Liver (tissue), 9 donors: Measurements from ENCODE around the gene ECE1. TPM values are rescaled to one million over a fixed set of nuclear protein-coding genes. Genes with fewer than 3 reads are reported as not detected.
A peak's percentile ranks its signal among the peaks of the same experiment; 100 is the strongest.
"Not testable (repeated sequence)": the region's sequence is repeated elsewhere in the genome, so short reads cannot be mapped to it uniquely, and the experiment has no call there.

Experiments used
- DNase-seq: peaks from one replicate; pipeline ENCODE4 v3.0.0-alpha.2; 2017; ENCODE audit warnings: low spot score
- H3K27ac ChIP-seq, 2 donors: one replicate each; pipeline ENCODE4 v1.7.0; 2013; ENCODE audit warnings: inconsistent platforms in 2 of 2, low read length in 2 of 2, control low read depth in 1 of 2, low read depth in 1 of 2, mild to moderate bottlenecking in 1 of 2
- H3K27me3 ChIP-seq, 4 donors: one replicate each; pipeline versions ENCODE4 v1.6.1 to v1.7.0; 2013; ENCODE audit warnings: low read length in 3 of 4, inconsistent platforms in 1 of 4, mild to moderate bottlenecking in 1 of 4, moderate library complexity in 1 of 4; ENCODE audit not compliant: control insufficient read depth in 4 of 4, insufficient read depth in 4 of 4
- H3K36me3 ChIP-seq, 4 donors: one replicate each; pipeline versions ENCODE4 v1.6.1 to v1.7.0; 2013; ENCODE audit warnings: low read length in 3 of 4, mild to moderate bottlenecking in 3 of 4, low read depth in 1 of 4, moderate library complexity in 1 of 4; ENCODE audit not compliant: control insufficient read depth in 4 of 4, insufficient read depth in 3 of 4
- H3K4me1 ChIP-seq, 4 donors: one replicate each; pipeline versions ENCODE4 v1.6.1 to v1.7.0; 2013; ENCODE audit warnings: low read length in 3 of 4, mild to moderate bottlenecking in 3 of 4, moderate library complexity in 1 of 4; ENCODE audit not compliant: control insufficient read depth in 4 of 4, insufficient read depth in 4 of 4
- H3K4me3 ChIP-seq, 3 donors: one replicate each; pipeline versions ENCODE4 v1.6.1 to v1.7.0; 2013; ENCODE audit warnings: low read length in 3 of 3, control low read depth in 1 of 3, low read depth in 1 of 3, mild to moderate bottlenecking in 1 of 3
- H3K9ac ChIP-seq, 2 donors: one replicate each; pipeline ENCODE4 v1.7.0; 2013; ENCODE audit warnings: low read length in 2 of 2, mild to moderate bottlenecking in 2 of 2, moderate library complexity in 2 of 2, control low read depth in 1 of 2, low read depth in 1 of 2
- H3K9me3 ChIP-seq, 4 donors: one replicate each; pipeline versions ENCODE4 v1.6.1 to v1.7.0; 2013; ENCODE audit warnings: low read length in 3 of 4; ENCODE audit not compliant: control insufficient read depth in 4 of 4
- CTCF ChIP-seq: fragments of 150-350 bp; IDR thresholded peaks from 2 replicates; pipeline ENCODE4 v1.5.1; 2017; ENCODE audit warnings: improper control_type of control experiment, low read depth, low read length; ENCODE audit not compliant: missing input control
- EGR1 ChIP-seq, 2 donors: IDR thresholded peaks; 2 replicates each; pipeline ENCODE4 v1.6.1; 2016 to 2018; ENCODE audit warnings: antibody characterized with exemption in 2 of 2, low read depth in 2 of 2
- FOXA1 ChIP-seq: IDR thresholded peaks from 2 replicates; pipeline ENCODE4 v1.6.1; 2016; ENCODE audit warnings: antibody characterized with exemption
- GABPA ChIP-seq, 2 donors: IDR thresholded peaks in 1 of 2; conservative IDR thresholded peaks in 1 of 2; 2 replicates each; pipeline ENCODE4 v1.6.1; 2016; ENCODE audit warnings: antibody characterized with exemption in 2 of 2, mild to moderate bottlenecking in 1 of 2, moderate library complexity in 1 of 2
- HNF4A ChIP-seq, 2 donors: conservative IDR thresholded peaks; 2 replicates each; pipeline ENCODE4 v1.6.1; 2016; ENCODE audit warnings: antibody characterized with exemption in 2 of 2, mild to moderate bottlenecking in 2 of 2
- HNF4G ChIP-seq: IDR thresholded peaks from 2 replicates; pipeline ENCODE4 v1.6.1; 2016; ENCODE audit warnings: antibody characterized with exemption
- JUND ChIP-seq, 2 donors: IDR thresholded peaks; 2 replicates each; pipeline ENCODE4 v1.6.1; 2016; ENCODE audit warnings: antibody characterized with exemption in 2 of 2
- NR2F2 ChIP-seq: IDR thresholded peaks from 2 replicates; pipeline ENCODE4 v1.6.1; 2016; ENCODE audit warnings: antibody characterized with exemption
- RAD21 ChIP-seq, 2 donors: IDR thresholded peaks; 2 replicates each; pipeline ENCODE4 v1.6.1; 2016; ENCODE audit warnings: antibody characterized with exemption in 2 of 2, mild to moderate bottlenecking in 2 of 2
- RXRA ChIP-seq, 2 donors: IDR thresholded peaks; 2 replicates each; pipeline ENCODE4 v1.6.1; 2017 to 2018; ENCODE audit warnings: antibody characterized with exemption in 2 of 2, mild to moderate bottlenecking in 1 of 2
- SP1 ChIP-seq: IDR thresholded peaks from 2 replicates; pipeline ENCODE4 v1.6.1; 2018; ENCODE audit warnings: antibody characterized with exemption, mild to moderate bottlenecking
- TAF1 ChIP-seq: conservative IDR thresholded peaks from 2 replicates; pipeline ENCODE4 v1.6.1; 2016; ENCODE audit warnings: antibody characterized with exemption, mild to moderate bottlenecking
- YY1 ChIP-seq: IDR thresholded peaks from 2 replicates; pipeline ENCODE4 v1.6.1; 2016; ENCODE audit warnings: antibody characterized with exemption, mild to moderate bottlenecking
- WGBS: extraction: QIAGEN DNeasy Blood & Tissue Kit; methylation state at CpG from one replicate; pipeline ENCODE4 v1.1.7; 2013; 5-methylcytosine and 5-hydroxymethylcytosine counted together
- polyA plus RNA-seq, 2 donors: library from polyadenylated mRNA; stranded (reverse) in 1 of 2; unstranded in 1 of 2; fragments of 200-250 nt in 1 of 2; fragments of >200 nt in 1 of 2; fragmentation: Nextera tagmentation in 1 of 2; extraction: Ambion mirVana in 1 of 2; gene quantifications; one replicate each; pipeline versions ENCODE4 v1.2.1 to v1.2.3, GENCODE V29; 2013 to 2015
- total RNA-seq, 2 donors: library from RNA; depleted of rRNA; stranded (reverse); fragments of >200 nt; gene quantifications; one replicate each; pipeline ENCODE4 v1.2.3, GENCODE V29; 2014
- TF ChIP-seq, protein P1 (sequence below): IDR thresholded peaks from 2 replicates; pipeline ENCODE4 v1.6.1; 2016; ENCODE audit warnings: antibody characterized with exemption
- TF ChIP-seq, protein P2 (sequence below): IDR thresholded peaks from 2 replicates; pipeline ENCODE4 v1.6.1; 2016; ENCODE audit warnings: antibody characterized with exemption, mild to moderate bottlenecking
- TF ChIP-seq, protein P3 (sequence below): IDR thresholded peaks from 2 replicates; pipeline ENCODE4 v1.6.1; 2016; ENCODE audit warnings: antibody characterized with exemption
- donor health status: healthy.
- donor health status: healthy.
- donor health status: healthy.
- donor health status: healthy.
- donor health status: healthy.

ECE1 gene
- total and polyA plus RNA-seq, 4 donors, result 29.3 to 46.4 (median 39.6) TPM

- TF ChIP-seq, protein P1, sequence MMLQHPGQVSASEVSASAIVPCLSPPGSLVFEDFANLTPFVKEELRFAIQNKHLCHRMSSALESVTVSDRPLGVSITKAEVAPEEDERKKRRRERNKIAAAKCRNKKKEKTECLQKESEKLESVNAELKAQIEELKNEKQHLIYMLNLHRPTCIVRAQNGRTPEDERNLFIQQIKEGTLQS, result no peak
- TF ChIP-seq RXRA (IDR thresholded peaks at IDR 0.05) (no peak), FOXA1 (no peak), NR2F2 (no peak)
Measured at GRCh38 chr1:21290546-21290944, 282 bp upstream of the ECE1 start (continued).

GRCh38 chr1:21289127-21289526 lies 1.1 kb downstream of the ECE1 start:
- H3K27me3 ChIP-seq, result no peaks in the 10 kb centered on the region
- H3K27ac ChIP-seq, result peak overlapping the region; percentile 38 to 53
- H3K9ac ChIP-seq, result no peak overlapping the region
- no peaks in the 10 kb centered on the region for H3K9me3 ChIP-seq
- DNase-seq, result no peak
- WGBS, result 89% methylated on average over 8 of the region's 8 CpGs
- H3K4me1 ChIP-seq, result peaks cover 0 to 14% (median 6%) of the 10 kb centered on the region in 4 donors
- no peaks in the 10 kb centered on the region for H3K36me3 ChIP-seq
- no peak overlapping the region for H3K4me3 ChIP-seq
- TF ChIP-seq GABPA (IDR thresholded peaks at IDR 0.05 in 1 of 2, conservative IDR thresholded peaks at IDR 0.05 in 1 of 2) (no peak), FOXA1 (no peak)

- Histone ChIP-seq H3K4me3 (no peak overlapping the region), H3K9ac (no peak overlapping the region), H3K9me3 (no peaks in the 10 kb centered on the region), H3K27me3 (no peaks in the 10 kb centered on the region), H3K4me1 (peaks cover 0 to 12% (median 6%) of the 10 kb centered on the region in 4 donors), H3K27ac (no peak overlapping the region), H3K36me3 (peaks cover 0 to 2% (median 1%) of the 10 kb centered on the region in 4 donors)
- WGBS, result 86% methylated on average over 8 of the region's 8 CpGs
- TF ChIP-seq YY1 (no peak), RAD21 (IDR thresholded peaks at IDR 0.05) (no peak), HNF4A (conservative IDR thresholded peaks at IDR 0.05) (no peak), HNF4G (no peak), JUND (IDR thresholded peaks at IDR 0.05) (no peak), GABPA (IDR thresholded peaks at IDR 0.05 in 1 of 2, conservative IDR thresholded peaks at IDR 0.05 in 1 of 2) (no peak), CTCF (no peak), TAF1 (no peak), SP1 (no peak), EGR1 (IDR thresholded peaks at IDR 0.05; ENCODE audit: low read depth in 2 of 2) (no peak), RXRA (IDR thresholded peaks at IDR 0.05) (no peak)
- TF ChIP-seq, protein P2, sequence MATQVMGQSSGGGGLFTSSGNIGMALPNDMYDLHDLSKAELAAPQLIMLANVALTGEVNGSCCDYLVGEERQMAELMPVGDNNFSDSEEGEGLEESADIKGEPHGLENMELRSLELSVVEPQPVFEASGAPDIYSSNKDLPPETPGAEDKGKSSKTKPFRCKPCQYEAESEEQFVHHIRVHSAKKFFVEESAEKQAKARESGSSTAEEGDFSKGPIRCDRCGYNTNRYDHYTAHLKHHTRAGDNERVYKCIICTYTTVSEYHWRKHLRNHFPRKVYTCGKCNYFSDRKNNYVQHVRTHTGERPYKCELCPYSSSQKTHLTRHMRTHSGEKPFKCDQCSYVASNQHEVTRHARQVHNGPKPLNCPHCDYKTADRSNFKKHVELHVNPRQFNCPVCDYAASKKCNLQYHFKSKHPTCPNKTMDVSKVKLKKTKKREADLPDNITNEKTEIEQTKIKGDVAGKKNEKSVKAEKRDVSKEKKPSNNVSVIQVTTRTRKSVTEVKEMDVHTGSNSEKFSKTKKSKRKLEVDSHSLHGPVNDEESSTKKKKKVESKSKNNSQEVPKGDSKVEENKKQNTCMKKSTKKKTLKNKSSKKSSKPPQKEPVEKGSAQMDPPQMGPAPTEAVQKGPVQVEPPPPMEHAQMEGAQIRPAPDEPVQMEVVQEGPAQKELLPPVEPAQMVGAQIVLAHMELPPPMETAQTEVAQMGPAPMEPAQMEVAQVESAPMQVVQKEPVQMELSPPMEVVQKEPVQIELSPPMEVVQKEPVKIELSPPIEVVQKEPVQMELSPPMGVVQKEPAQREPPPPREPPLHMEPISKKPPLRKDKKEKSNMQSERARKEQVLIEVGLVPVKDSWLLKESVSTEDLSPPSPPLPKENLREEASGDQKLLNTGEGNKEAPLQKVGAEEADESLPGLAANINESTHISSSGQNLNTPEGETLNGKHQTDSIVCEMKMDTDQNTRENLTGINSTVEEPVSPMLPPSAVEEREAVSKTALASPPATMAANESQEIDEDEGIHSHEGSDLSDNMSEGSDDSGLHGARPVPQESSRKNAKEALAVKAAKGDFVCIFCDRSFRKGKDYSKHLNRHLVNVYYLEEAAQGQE, result no peak
- TF ChIP-seq, protein P3, sequence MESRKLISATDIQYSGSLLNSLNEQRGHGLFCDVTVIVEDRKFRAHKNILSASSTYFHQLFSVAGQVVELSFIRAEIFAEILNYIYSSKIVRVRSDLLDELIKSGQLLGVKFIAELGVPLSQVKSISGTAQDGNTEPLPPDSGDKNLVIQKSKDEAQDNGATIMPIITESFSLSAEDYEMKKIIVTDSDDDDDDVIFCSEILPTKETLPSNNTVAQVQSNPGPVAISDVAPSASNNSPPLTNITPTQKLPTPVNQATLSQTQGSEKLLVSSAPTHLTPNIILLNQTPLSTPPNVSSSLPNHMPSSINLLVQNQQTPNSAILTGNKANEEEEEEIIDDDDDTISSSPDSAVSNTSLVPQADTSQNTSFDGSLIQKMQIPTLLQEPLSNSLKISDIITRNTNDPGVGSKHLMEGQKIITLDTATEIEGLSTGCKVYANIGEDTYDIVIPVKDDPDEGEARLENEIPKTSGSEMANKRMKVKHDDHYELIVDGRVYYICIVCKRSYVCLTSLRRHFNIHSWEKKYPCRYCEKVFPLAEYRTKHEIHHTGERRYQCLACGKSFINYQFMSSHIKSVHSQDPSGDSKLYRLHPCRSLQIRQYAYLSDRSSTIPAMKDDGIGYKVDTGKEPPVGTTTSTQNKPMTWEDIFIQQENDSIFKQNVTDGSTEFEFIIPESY, result no peak
- DNase-seq, result no peak
Measured at GRCh38 chr1:21287905-21288514, 2.3 kb downstream of the ECE1 start.

GRCh38 chr1:21285386-21285785 lies 4.9 kb downstream of the ECE1 start:
- DNase-seq, H3K9me3 ChIP-seq, H3K27me3 ChIP-seq, H3K4me1 ChIP-seq, H3K27ac ChIP-seq, H3K36me3 ChIP-seq, H3K4me3 ChIP-seq, H3K9ac ChIP-seq: not testable (repeated sequence)
- 88% methylated on average over 6 of the region's 6 CpGs for WGBS
